COLO668 (cell line): Measurements from ENCODE around the gene LAMC3.
"Not testable (repeated sequence)": the region's sequence is repeated elsewhere in the genome, so short reads cannot be mapped to it uniquely, and the experiment has no call there.

Experiments
- DNase-seq: peaks from one replicate; lab custom pipeline; 2025; ENCODE audit not compliant: unreplicated experiment; lab: John Stamatoyannopoulos, UW

LAMC3 gene

DNA sequence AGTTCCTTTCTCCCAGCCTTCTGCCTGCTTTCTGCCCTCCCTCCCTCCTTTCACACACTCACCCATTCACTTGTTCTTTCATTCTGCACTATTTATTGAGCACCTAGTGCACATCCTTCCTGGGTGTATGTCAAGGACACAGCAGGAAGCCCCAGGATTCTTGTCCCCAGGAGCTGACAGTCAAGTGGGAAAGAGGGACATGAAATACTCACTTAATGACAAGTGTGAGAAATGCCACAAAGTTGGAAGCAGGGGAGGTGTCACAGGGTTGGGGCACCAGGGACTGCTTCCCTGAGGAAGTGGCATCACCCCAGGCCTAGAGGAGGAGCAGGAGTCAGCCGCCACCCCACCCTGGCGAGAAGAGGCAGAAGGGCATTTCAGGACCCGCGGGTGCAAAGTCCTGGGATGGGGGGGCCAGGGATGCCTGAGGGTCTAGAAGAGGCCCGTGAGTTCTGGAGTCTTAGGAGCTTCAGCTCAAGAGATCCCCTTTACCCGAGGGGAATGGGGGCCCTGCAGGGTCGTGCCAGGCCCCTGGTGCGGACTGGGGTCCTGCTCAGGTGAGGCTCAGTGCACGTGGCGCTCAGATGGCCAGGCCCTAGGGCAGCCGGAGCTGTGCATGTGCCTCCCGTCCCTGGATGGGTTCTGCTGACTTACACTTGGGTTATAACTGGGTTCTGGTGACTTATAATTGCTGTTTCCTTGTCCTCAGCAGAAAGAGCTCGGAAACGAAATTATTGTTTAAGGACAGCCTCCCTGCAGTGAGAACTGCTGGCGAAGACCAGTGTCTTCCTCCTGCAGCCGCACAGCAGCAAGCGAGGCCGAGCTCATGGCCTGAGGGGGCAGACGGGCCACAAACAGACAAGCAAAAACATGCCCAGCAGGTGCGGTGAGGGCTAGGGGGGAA, 16.9 kb upstream of the LAMC3 start:
- no peak for DNase-seq

GRCh38 chr9:130992682-130993032, 16.3 kb upstream of the LAMC3 start:
- no peak for DNase-seq

GRCh38 chr9:130993303-130994030, 15.5 kb upstream of the LAMC3 start:
- DNase-seq, result no peak

GRCh38 chr9:130994135-130995085, 14.6 kb upstream of the LAMC3 start:
- DNase-seq, result no peak

DNA sequence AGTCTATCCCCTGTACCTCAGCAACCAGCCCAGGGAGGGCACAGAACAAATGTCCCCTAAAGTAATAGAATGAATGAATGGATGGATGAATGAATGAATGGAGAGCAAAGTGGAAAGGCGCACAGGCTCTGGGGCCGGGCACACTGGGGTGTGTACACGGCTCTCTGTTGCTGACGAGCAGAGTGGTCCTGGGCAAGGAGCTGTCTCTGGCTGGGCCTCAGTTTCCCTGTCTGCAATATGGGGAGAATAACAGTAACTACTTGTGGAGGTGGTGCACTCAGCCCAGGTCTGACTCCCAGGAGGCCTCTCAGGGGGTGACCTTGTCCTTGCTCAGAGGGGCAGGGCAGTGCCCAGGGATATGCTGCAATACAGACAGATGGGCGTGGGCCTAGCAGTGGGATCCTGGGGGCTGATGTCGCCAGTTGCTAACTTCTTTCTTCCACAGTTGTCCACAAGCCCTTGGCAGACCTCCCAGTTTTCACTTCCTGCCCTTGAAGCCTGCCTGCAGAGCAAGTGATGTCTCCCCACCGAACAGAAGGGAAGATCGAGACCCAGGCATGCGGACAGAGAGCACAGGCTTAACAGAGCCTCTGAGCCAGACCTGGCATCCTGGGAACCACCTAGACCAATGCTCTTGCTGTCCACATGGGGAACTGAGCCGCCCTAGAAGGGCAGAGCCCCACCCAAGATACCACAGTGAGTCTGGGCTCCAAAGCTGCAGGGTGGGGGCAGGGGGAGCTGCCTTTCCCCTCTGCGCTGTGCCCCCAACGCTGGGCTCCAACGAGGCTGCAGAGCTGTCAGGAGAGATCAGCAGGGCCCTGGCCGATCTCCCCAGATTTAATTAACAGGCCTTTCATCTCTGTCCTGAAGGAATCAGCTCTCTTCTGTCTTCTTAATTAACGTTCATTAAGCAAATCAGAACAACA, 13.6 kb upstream of the LAMC3 start:
- DNase-seq, result no peak

DNA sequence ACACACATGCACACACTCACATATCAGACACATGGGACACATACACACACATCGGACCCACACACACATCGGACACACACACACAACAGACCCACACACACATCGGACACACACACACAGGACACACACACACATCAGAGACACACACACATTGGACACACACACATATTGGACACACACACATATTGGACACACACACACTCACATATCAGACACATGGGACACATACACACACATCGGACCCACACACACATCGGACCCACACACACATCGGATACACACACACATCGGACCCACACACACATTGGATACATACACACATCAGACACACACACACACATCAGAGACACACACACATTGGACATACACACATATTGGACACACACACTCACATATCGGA, 12.8 kb upstream of the LAMC3 start:
- no peak for DNase-seq

DNA sequence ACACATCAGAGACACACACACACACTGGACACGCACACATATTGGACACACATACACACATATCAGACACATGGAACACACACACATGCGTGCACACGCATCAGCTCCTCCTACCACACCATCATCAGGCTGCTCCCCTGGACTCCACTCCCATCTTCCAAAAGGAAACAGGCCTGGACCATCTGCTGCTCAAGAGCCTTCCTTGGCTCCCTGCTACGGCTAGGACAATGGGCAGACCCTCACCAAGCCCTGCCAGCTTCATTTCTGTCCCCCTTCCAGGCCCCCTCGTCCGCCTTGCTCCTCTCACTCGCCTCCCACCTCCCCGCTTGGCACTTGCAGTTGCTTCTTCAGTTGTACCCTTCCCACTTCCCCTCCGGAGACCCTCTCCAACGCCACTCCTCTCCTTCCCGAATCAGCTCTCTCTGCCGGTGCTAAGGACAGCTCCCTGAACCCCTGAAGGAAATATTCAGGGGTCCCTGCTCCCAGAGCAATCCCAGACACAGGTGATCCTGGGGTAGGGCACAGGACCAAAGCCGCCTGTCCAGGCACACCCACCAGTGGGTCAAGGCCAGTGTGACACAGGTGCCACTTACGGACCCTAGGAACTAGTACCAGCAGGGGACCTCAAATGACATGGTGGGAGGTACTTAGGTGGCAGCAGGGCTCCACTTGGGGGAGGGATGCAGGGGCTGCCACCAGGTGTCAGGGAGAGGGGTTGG, 12.1 kb upstream of the LAMC3 start:
- DNase-seq, result no peak

DNA sequence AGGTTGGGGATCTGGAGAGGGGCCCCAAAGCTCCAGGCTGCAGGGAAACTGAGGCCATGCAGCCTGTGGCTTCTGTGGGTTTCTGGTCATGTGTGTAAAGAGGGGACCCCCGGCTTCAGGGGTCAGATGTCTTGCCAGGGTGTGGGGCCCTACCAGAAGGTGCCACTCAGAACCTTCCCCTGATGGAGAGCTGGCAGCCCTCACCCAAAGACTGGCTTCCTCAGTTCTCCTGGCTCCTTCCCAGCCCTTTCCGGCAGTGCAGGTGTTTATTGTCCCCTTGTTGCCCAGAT, 11.6 kb upstream of the LAMC3 start:
- DNase-seq, result no peak

DNA sequence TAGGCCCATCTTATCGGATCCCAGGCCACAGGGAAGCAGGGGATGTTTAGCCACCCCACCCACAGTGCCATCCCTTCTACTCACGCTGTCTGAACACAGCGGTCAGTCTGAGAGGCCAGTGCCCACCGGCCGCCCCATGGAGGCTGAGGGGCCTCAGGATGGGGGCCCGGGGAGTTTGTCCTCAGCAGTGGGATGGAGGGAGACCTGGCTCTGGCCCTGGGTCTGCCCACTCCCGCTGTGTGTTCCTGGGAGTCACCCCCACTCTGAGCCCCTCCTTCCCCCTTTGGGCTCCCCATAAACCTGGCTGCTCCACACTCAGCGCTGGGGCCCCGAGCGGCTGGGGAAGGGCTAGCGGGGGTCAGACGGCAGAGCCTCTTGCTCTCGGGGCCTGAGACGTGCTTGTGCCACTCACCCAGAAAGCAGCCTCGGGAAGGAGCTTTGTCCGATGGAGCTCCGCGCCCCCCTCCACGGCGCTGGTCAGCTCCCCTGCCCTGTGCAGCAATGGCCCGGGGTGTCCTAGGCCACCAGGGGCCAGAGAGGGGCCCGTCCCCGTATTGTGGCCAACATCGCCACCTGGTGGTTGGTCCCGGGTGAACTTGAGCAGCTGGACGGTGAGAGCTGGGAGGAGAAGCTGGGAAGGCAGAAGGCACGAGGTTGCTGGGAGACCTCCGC, 10.9 kb upstream of the LAMC3 start:
- DNase-seq, result peak; percentile 68

- no peak for DNase-seq
These were observed 10.3 kb upstream of the LAMC3 start for GRCh38 chr9:130998597-130999244.

DNA sequence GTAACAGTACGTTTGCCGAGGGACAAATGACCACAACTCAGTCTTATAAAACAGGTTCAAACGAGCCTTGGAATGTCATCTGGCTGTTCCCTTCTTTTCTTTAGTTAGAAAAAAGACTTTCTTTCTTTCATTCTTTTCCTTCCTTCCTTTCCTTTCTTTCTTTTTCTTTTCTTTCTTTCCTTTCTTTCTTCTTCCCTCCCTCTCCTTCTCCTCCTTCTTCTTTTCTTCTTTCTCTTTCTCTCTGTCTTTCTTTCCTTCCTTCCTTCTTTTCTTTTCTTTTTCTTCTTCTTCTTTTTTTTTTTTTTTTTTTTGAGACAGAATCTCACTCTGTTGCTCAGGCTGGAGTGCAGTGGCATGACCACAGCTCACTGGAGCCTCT, 9.7 kb upstream of the LAMC3 start:
- no peak for DNase-seq

DNA sequence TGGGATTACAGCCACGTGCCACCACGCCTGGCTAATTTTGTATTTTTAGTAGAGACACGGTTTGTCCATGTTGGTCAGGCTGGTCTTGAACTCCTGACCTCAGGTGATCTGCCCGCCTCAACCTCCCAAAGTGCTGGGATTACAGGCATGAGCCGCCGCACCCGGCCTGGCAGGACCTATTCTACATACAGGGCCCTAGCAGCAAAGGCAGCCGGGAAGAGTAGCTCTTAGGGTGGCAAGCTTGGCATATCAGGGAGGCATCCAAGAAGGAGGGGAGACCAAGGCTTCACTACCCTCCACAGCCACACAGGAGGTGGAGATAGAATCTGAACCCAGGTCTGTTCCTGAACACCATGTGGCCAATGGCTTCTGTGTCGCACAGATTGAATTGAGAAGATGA, 8.4 kb upstream of the LAMC3 start:
- not testable (repeated sequence) for DNase-seq

GRCh38 chr9:131001021-131001420, 8.0 kb upstream of the LAMC3 start:
- DNase-seq, result no peak

GRCh38 chr9:131001990-131002389, 7.0 kb upstream of the LAMC3 start:
- no peak for DNase-seq

- DNase-seq, result no peak
These were observed 2.4 kb upstream of the LAMC3 start for GRCh38 chr9:131006601-131007000.

DNA sequence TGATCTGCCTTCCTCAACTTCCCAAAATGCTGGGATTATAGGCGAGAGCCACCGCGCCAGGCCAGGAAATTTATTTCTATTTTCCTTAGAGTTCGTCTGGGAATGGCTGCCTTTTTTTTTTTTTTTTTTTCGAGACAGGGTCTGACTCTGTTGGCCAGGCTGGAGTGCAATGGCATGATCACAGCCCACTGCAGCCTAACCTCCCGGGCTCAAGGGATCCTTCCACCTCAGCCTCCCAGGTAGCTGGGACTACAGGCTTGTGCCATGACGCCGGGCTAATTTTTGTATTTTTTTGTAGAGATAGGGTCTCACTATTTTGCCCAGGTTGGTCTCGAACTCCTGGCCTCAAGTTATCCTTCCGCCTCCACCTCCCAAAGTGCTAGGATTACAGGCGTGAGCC, 888 bp upstream of the LAMC3 start:
- DNase-seq, result no peak

GRCh38 chr9:131008563-131008908, 438 bp upstream of the LAMC3 start:
- DNase-seq, result no peak

DNA sequence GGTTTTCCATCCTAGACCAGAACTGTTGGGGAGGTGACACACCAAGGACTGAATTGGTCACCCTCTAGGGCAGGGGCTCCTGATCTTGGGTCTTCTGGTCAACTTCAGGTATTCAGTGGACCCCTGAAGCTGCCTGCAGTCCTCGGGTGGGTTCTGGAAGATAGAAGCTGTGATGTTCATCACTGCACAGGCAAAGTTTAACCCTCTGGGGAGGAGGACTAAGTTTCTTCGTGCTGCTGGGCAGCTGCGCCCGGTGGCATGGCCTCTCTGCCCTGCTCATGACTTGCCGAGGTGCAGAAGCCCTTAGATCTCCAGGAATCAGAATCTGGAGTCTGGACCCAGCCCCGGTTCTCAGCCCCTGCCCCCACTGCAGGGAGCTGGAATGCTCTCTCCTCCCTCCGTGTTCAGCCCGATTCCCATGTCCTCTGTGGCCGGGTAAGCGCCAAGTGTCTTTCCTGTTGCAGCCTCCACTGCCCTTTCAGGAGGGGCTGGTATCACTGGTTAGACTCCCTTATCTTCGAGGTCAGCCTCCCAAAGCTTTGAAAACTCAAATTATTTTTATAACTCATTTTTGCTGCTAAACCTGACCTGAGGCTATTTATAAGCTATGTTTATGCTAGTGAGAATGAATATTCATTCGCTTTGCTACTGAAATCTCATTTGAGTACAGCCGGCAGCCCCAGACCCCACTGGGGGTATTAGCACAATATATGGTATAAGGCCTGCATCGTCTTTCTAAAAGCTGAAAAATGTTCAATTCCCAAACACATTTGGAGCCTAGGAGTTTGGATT, 1.7 kb downstream of the LAMC3 start:
- DNase-seq, result no peak
